Activated T-helper 1 cell treated with anti-CD3 and anti-CD28 coated beads, Interleukin-12 subunit alpha, Interleukin-12 subunit beta, Interleukin-2, Interleukin-4 antibody, amounts not matched to agents 30 ng/mL and 10 ng/mL and 1 ng/mL, durations not matched to agents 14 hours and 24 hours and 36 hours (primary cell): ENCODE data around the gene PGS1. TPM values are rescaled to one million over a fixed set of nuclear protein-coding genes. Genes with fewer than 3 reads are reported as not detected.
A peak's percentile ranks its signal among the peaks of the same experiment; 100 is the strongest.

ENCODE experiments used
- DNase-seq: peaks from one replicate; pipeline ENCODE4 v3.0.0; 2021; ENCODE audit warnings: low spot score
- H3K27ac Mint-ChIP-seq: one replicate; pipeline ENCODE4 v1.8.0; 2021; ENCODE audit warnings: mild to moderate bottlenecking, mixed read lengths
- H3K27me3 Mint-ChIP-seq: one replicate; pipeline ENCODE4 v1.8.0; 2022; ENCODE audit warnings: mild to moderate bottlenecking, moderate library complexity, mixed read lengths; ENCODE audit not compliant: insufficient read depth
- H3K36me3 Mint-ChIP-seq: one replicate; pipeline ENCODE4 v1.8.0; 2021; ENCODE audit warnings: low read depth, mixed read lengths
- H3K4me1 Mint-ChIP-seq: one replicate; pipeline ENCODE4 v1.8.0; 2021; ENCODE audit warnings: low read depth, mixed read lengths
- H3K4me3 Mint-ChIP-seq: one replicate; pipeline ENCODE4 v1.8.0; 2021; ENCODE audit warnings: mild to moderate bottlenecking, moderate library complexity, mixed read lengths
- H3K9me3 Mint-ChIP-seq: one replicate; pipeline ENCODE4 v1.8.0; 2021; ENCODE audit warnings: mixed read lengths
- intact Hi-C: fragments of 100-400 bp; cut with micrococcal nuclease; formaldehyde crosslinking; loops from one replicate; pipeline ENCODE4 v1.15.1; 2024
- total RNA-seq: library from RNA; stranded (reverse); gene quantifications from 2 replicates; pipeline ENCODE4 v1.2.3, GENCODE V29; 2022

The PGS1 gene
- total RNA-seq, 1 donor from 2014 or later = 71.9 TPM

DNA sequence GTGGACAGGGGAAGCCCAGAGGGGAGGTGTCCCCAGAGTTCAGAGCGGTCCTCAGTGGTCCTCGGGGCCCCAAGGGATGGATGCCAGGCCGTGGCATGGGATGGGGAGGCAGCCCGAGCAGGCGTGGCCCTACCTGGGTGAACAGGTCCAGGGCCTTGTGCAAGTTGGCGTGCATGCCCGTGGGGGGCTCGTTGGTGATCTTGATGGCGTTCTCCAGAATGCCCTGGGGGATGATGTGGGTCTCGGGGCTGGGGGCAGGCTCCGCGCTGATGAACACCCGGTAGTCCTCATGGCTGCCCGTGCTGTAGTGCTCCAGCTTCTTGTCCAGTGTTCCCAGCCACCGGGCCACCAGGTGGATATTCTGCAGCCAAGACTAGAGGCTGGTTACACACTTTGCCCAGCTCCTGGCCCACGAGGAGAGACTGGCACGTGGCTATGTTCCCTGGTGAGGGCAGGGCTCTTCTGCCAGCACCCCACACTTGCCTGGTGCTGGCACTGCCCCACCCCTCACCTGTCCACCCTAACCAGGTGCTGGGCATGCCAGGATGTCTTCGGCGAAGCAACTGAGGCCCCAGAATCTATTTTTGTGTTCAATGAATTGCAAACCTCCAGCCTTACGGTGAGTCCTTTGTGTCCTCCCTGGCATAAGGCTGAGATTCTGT, 59.2 kb downstream of the PGS1 start:
- Mint-ChIP-seq H3K4me1 (no peaks in the 10 kb centered on the region), H3K27me3 (peaks cover 2% of the 10 kb centered on the region), H3K27ac (peak overlapping the region; percentile 34), H3K9me3 (no peaks in the 10 kb centered on the region), H3K36me3 (no peaks in the 10 kb centered on the region), H3K4me3 (no peak overlapping the region)
- no peak for DNase-seq
- intact Hi-C loops = no loop called here

DNA sequence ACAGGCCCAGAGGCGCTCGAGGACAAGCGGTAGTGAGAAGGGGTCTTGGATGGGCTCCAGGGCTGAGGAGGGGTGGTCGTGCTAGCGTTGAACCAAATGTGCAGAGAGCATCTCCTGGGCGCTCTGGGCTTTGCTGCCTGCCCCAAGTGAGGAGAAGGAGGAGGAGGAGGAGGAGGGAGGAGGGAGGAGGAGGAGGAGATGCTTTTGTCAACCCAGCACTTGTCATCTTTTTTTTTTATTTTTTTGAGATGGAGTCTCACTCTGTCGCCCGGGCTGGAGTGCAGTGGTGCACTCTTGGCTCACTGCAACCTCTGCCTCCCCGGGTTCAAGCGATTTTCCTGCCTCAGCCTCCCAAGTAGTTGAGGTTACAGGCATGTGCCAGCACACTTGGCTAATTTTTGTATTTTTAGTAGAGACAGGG, 59.8 kb downstream of the PGS1 start:
- H3K4me1 Mint-ChIP-seq = no peaks in the 10 kb centered on the region
- H3K27ac Mint-ChIP-seq = no peak overlapping the region
- no peaks in the 10 kb centered on the region for H3K36me3 Mint-ChIP-seq
- DNase-seq = no peak
- intact Hi-C loops = no loop called here
- H3K4me3 Mint-ChIP-seq = no peak overlapping the region
- H3K27me3 Mint-ChIP-seq = peaks cover 2% of the 10 kb centered on the region
- H3K9me3 Mint-ChIP-seq = no peaks in the 10 kb centered on the region

DNA sequence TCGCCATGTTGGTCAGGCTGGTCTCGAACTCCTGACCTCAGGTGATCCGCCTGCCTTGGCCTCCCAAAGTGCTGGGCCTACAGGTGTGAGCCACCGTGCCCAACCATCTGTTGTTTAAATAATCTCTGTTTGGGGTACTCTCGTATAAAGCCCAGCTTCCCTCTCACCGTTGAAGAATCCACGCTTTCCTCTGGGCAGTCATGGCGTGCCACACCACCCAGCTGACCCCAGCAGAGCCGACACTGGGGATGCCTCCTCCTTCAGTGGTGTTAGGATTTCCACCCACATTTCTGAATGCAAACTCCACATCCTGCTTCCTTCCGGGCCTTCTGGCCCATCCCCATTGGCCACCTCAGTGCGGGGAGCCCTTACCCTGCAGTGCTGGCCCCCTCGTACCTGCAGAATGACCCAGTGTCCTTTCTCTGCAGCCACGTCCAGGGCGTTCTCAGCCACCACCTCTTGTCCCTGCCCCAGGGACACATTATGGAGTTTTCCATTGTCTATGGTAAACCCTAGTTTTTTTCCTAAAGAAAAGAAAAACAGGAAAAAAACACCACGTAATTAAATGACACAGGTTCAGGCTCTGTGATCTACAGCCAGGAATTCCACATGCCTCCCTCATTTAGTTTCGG, 60.4 kb downstream of the PGS1 start:
- peaks cover 2% of the 10 kb centered on the region for H3K27me3 Mint-ChIP-seq
- no peaks in the 10 kb centered on the region for H3K4me1 Mint-ChIP-seq
- DNase-seq = no peak
- intact Hi-C loops = no loop called here
- H3K9me3 Mint-ChIP-seq = no peaks in the 10 kb centered on the region
- no peaks in the 10 kb centered on the region for H3K36me3 Mint-ChIP-seq
- H3K4me3 Mint-ChIP-seq = no peak overlapping the region
- no peak overlapping the region for H3K27ac Mint-ChIP-seq

DNA sequence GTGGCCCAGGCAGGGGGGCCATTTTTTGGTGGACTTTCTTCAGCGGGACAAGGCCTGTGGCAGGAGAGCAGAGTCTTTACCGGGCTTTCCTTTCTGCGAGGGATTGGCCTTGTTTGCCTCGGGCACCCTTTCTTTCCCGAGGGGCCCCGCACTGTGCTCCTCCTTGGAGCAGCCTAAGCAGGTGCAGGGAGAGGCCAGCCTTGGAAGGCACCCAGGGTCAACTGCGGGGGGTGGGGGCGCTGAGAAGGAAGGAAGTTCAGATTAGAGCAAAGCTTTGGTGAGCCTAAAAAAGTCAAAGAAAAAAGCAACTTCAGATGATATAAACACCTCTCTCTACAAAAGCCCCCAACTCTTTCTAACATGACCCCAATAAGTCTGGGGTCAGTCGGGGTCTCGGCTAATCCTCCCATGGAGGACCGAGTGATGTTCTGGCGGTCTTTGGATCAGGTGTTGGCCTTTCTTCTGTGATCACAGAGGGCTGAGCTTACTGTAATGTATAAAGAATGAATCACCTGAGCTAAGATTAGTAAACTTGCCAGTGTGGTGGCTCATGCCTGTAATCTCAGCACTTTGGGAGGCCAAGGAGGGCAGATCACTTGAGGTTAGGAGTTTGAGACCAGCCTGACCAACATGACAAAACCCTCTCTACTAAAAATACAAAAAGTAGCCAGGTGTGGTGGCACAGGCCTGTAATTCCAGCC, 63.0 kb downstream of the PGS1 start:
- Mint-ChIP-seq H3K4me3 (no peak overlapping the region), H3K27ac (no peak overlapping the region)
- intact Hi-C loops = no loop called here

DNA sequence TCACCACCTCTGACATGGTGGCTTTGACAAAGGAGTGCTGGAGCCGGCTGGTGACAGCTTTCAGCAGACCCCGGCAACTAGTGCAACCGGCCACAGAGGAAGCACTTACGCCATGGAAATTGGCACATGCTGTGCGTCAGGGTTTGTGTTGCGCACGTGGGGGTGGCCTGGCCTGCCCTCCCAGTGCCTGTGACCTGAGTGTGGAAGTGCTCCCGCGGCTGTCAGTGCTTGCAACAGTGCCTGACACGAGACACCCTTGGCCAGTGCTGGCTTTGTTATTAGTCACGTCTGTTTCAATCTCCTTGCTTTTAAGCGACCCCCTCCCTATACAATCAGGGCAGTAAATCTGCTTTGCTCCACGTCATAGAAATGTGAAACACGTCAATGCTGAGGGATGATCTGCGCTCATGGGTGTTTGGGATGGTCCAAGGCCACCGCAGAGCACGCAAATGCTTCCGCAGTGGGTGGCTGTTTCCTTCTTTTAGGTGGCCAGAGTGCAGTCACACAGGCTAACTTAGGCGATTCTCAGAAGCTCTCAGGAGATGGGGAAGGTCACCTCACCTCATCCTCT, 64.3 kb downstream of the PGS1 start:
- Mint-ChIP-seq H3K36me3 (no peaks in the 10 kb centered on the region), H3K4me3 (no peak overlapping the region), H3K4me1 (no peaks in the 10 kb centered on the region), H3K9me3 (no peaks in the 10 kb centered on the region), H3K27ac (no peak overlapping the region), H3K27me3 (peaks cover 2% of the 10 kb centered on the region)
- DNase-seq = no peak
- intact Hi-C loops = no loop called here

More for the DNA sequence above, 63.0 kb downstream of the PGS1 start:
- Mint-ChIP-seq H3K36me3 (no peaks in the 10 kb centered on the region), H3K27me3 (peaks cover 2% of the 10 kb centered on the region), H3K9me3 (no peaks in the 10 kb centered on the region), H3K4me1 (no peaks in the 10 kb centered on the region)
- no peak for DNase-seq

DNA sequence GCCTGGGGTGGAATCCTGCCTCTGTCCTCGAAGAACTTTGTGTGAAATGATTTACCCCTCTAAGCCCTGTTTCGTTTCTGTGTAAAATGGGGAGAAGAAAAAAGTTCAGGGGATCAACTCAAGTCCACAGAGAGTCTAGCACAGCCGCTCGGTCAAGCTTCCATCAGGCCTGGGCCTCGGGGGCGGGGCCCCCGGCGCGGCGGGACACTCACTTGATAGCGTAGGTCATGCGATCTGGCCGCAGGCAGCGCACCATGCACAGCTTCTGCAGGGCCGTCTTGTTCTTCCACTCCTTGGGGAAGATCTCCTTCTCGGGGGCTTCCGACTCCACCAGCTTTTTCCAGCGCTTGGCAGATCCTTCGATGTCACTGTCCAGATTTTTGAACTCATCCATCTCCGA, 65.9 kb downstream of the PGS1 start:
- Mint-ChIP-seq H3K4me1 (no peaks in the 10 kb centered on the region), H3K36me3 (no peaks in the 10 kb centered on the region), H3K27ac (no peak overlapping the region), H3K27me3 (no peaks in the 10 kb centered on the region), H3K9me3 (no peaks in the 10 kb centered on the region), H3K4me3 (no peak overlapping the region)
- DNase-seq = no peak
- intact Hi-C loops = loop anchor here (2.0 kb wide), 1 partner anchor 264 kb away; no protein-coding TSS in a partner anchor

DNA sequence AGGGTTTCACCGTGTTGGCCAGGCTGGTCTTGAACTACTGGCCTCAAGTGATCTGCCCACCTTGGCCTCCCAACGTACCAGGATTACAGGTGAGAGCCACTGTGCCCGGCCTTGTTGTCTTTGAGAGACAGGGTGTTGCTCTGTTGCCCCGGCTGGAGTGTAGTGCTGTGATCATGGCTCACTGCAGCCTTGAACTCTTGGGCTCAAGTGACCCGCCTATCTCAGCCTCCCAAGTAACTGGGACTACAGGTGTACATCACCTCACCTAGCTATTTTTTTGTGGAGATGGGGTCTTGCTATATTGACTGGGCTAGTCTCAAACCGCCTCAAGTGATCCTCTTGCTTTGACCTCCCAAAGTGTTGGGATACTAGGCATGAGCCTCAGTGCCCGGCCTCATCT, 68.4 kb downstream of the PGS1 start:
- Mint-ChIP-seq H3K4me3 (no peak overlapping the region), H3K27ac (no peak overlapping the region), H3K4me1 (no peaks in the 10 kb centered on the region), H3K9me3 (no peaks in the 10 kb centered on the region), H3K27me3 (no peaks in the 10 kb centered on the region), H3K36me3 (no peaks in the 10 kb centered on the region)
- intact Hi-C loops = no loop called here
- no peak for DNase-seq

DNA sequence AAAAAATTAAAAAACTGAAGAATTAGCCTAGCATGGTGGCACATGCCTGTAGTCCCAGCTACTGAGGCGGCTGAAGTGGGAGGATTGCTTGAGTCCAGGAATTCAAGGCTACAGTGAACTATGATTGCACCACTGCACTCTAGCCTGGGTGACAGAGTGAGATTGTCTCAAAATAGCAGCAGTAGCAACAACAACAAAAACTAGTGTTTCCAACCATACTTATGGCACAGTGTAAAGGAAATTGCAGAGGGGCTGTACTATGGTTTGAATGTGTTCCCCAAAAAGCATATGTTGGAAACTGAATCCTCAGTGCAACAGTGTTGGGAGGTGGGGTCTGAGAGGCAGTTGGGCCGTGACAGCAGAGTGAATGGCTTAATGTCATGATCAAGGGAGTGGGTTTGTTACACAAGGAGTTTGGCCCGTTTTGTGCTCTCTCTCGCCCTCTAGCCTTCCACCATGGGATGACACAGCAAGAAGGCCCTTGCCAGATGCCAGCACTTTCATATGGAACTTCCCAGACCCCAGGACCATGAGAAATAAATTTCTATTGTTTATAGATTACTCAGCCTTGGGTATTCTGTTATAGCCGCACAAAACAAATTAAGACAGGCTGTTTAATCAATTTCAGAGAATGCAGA, 70.0 kb downstream of the PGS1 start:
- no peaks in the 10 kb centered on the region for H3K27me3 Mint-ChIP-seq
- H3K4me3 Mint-ChIP-seq = no peak overlapping the region
- intact Hi-C loops = no loop called here
- no peaks in the 10 kb centered on the region for H3K4me1 Mint-ChIP-seq
- DNase-seq = no peak
- no peaks in the 10 kb centered on the region for H3K36me3 Mint-ChIP-seq
- no peaks in the 10 kb centered on the region for H3K9me3 Mint-ChIP-seq
- no peak overlapping the region for H3K27ac Mint-ChIP-seq

DNA sequence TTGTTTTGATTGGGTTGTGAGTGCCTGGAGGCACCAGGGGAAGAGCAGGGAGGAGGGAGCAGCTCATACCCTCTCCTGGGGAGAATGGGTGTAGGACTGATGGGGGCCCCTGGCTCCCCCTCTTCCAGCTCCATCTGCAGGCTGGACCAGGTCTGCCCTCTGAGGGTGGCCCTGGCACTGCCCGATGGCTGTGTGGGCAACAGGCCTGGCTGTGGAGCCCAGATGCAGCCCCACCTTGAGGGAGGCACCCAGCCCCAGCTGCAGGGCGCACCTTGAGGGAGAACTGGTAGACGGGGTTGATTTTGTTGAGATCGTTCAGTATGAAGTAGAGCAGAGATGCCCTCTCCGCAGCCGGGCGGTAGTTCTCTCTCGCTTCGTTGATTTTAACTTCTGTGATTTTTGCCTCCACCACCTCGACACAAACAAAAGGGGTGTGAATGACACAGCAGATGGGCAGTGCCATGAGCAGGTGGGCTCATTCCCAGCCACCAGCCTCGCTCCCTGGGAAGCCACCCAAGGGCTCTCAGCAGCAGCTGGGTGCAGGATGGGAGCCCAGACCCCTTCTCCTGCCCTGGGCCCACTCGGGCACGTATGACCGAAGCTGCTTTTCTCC, 71.6 kb downstream of the PGS1 start:
- Mint-ChIP-seq H3K9me3 (no peaks in the 10 kb centered on the region), H3K27ac (no peak overlapping the region), H3K36me3 (no peaks in the 10 kb centered on the region), H3K27me3 (no peaks in the 10 kb centered on the region), H3K4me3 (no peak overlapping the region), H3K4me1 (no peaks in the 10 kb centered on the region)
- DNase-seq = no peak
- intact Hi-C loops = no loop called here

DNA sequence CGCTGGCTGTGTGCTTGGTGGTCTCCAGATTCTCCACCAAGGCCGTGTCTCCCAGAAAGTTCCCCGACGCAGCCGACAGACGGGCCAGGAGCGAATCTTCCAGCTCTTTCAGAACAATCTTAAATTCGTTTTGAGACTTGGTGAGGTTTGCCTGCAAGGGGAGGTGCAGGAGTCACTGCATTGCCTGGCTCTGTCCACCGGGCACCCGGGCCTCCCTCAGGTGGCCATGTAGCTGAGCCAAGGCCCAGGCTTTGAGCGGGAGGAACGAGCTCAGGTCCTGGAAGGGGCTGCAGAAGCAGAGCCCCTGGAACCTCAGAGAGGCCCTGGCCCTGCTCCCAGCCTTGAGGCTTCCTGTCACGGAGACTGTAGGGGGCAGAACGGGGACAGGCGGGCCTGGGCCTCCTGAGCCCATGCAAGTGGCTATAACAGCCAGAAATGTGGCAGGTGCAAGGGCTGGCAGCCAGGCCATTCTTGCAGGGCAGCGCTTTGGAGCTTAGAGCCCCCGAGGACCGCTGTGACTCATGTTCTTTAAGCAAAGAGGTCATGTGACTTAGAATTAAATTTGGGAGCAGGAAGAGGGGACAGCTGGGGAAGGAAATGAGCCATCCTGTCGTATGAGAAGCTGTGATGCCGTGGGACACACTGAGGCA, 72.4 kb downstream of the PGS1 start:
- Mint-ChIP-seq H3K36me3 (no peaks in the 10 kb centered on the region), H3K27ac (no peak overlapping the region), H3K4me3 (no peak overlapping the region), H3K27me3 (no peaks in the 10 kb centered on the region), H3K9me3 (no peaks in the 10 kb centered on the region), H3K4me1 (no peaks in the 10 kb centered on the region)
- intact Hi-C loops = no loop called here
- DNase-seq = no peak

DNA sequence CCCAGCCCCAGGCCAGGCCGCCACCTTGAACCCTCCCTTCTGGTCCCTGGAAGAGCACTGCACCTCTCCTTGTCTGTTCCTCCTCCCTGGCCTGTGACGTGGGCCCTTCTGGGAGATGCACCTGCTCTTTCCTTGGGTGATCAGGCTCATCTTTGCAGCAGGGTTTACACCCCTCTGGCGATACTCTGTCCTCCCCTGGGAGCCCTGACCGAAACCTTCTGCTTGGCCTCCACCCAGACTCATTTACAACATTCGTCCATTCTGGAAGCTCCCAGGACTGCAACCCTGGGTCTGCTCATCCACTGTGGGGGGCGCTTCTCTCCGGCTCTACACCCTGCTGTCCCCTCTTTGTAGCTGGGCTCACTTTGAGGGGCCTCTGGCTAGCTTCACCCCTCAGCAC, 73.3 kb downstream of the PGS1 start:
- Mint-ChIP-seq H3K4me3 (no peak overlapping the region), H3K27me3 (peaks cover 2% of the 10 kb centered on the region), H3K27ac (no peak overlapping the region), H3K9me3 (no peaks in the 10 kb centered on the region), H3K4me1 (no peaks in the 10 kb centered on the region), H3K36me3 (no peaks in the 10 kb centered on the region)
- intact Hi-C loops = no loop called here
- DNase-seq = no peak

DNA sequence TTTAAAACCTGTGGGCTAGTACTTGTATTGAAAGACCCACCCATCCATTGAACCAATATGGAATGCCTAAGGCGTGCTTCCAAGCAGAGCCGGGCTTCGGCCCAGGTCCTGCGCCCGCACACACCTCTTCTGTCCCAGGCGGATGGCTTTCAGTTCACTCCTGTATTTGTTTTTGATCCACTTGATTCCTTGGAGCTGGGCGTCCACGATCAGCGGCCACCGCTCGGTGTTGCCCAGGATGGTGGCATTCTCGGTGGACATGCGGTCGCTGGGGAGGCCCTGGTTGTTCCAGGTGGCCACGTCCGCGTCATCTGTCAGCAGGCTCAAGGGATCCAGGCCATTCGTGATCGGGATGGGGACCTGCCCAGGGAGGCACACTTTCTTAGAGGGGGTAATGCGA, 75.9 kb downstream of the PGS1 start:
- no peaks in the 10 kb centered on the region for H3K4me1 Mint-ChIP-seq
- H3K27ac Mint-ChIP-seq = no peak overlapping the region
- intact Hi-C loops = no loop called here
- H3K9me3 Mint-ChIP-seq = no peaks in the 10 kb centered on the region
- H3K27me3 Mint-ChIP-seq = peaks cover 2% of the 10 kb centered on the region
- H3K4me3 Mint-ChIP-seq = no peak overlapping the region
- H3K36me3 Mint-ChIP-seq = no peaks in the 10 kb centered on the region
- no peak for DNase-seq
